ENCODE data around the gene NDUFA3. TPM values are rescaled to one million over a fixed set of nuclear protein-coding genes. Genes with fewer than 3 reads are reported as not detected.

NDUFA3 gene
- total and polyA plus RNA-seq, 2 of the 13 experiments (the other 11 are each of a cell fraction or from before 2014, with no cell fraction given), result 31.6 to 75.4 TPM

GRCh38 chr19:54136864-54137698 lies 34.4 kb downstream of the NDUFA3 start (continued):
- no peak for TF ChIP-seq GLMP (CRISPR knock-in tag; IDR thresholded peaks at IDR 0.05; ENCODE audit: borderline replicate concordance)
- TF ChIP-seq HNRNPL (IDR thresholded peaks at IDR 0.05; ENCODE audit: low read depth, low read length), result 0 out of 2 replicates have a peak, but pooled peaks have one; percentile 24
- TF ChIP-seq ZNF556 (CRISPR knock-in tag; IDR thresholded peaks at IDR 0.05; ENCODE audit: borderline replicate concordance), result no peak
- TF ChIP-seq ZNF558 (CRISPR knock-in tag; IDR thresholded peaks at IDR 0.05; ENCODE audit: borderline replicate concordance), result no peak
- TF ChIP-seq POGZ (CRISPR knock-in tag; IDR thresholded peaks at IDR 0.05), result no peak
- TF ChIP-seq ZNF615 (CRISPR knock-in tag; IDR thresholded peaks at IDR 0.05; ENCODE audit: borderline replicate concordance), result no peak
- TF ChIP-seq ZFP1 (CRISPR knock-in tag; IDR thresholded peaks at IDR 0.05), result no peak; the same call in 1 of the 2 replicates
- TF ChIP-seq ZNF17 (CRISPR knock-in tag; IDR thresholded peaks at IDR 0.05), result no peak
- TF ChIP-seq ZNF331 (CRISPR knock-in tag; IDR thresholded peaks at IDR 0.05), result no peak
- no peak for TF ChIP-seq ZBTB2 (CRISPR knock-in tag; IDR thresholded peaks at IDR 0.05; ENCODE audit: low read depth)
- TF ChIP-seq NFYB (CRISPR knock-in tag; IDR thresholded peaks at IDR 0.05), result peak; percentile 93
- TF ChIP-seq ZXDC (CRISPR knock-in tag; IDR thresholded peaks at IDR 0.05), result no peak
- 0 out of 2 replicates have a peak, but pooled peaks have one; percentile 24 for TF ChIP-seq TARDBP (CRISPR knock-in tag; IDR thresholded peaks at IDR 0.05)
- TF ChIP-seq NPAS2 (CRISPR knock-in tag; IDR thresholded peaks at IDR 0.05; ENCODE audit: borderline replicate concordance), result no peak
- TF ChIP-seq ZNF18 (CRISPR knock-in tag; IDR thresholded peaks at IDR 0.05; ENCODE audit: insufficient replicate concordance), result no peak
- TF ChIP-seq GABPA (IDR thresholded peaks at IDR 0.05; ENCODE audit: low read depth, low read length), result peak; percentile 20; the same call in 1 of the 2 replicates
- peak; percentile 65; the same call in 1 of the 2 replicates for TF ChIP-seq GABPA (CRISPR knock-in tag; IDR thresholded peaks at IDR 0.05; ENCODE audit: low read depth)
- no peak for TF ChIP-seq SOX5 (CRISPR knock-in tag; IDR thresholded peaks at IDR 0.05; ENCODE audit: borderline replicate concordance)
- no peak for TF ChIP-seq GZF1 (CRISPR knock-in tag; IDR thresholded peaks at IDR 0.05)
- TF ChIP-seq RXRA (CRISPR knock-in tag; IDR thresholded peaks at IDR 0.05), result no peak
- peak; percentile 77 for TF ChIP-seq THAP11 (CRISPR knock-in tag; IDR thresholded peaks at IDR 0.05)
- no peak for TF ChIP-seq SMAD1 (CRISPR knock-in tag; IDR thresholded peaks at IDR 0.05; ENCODE audit: borderline replicate concordance, low read depth)
- no peak for TF ChIP-seq MAF1 (CRISPR knock-in tag; IDR thresholded peaks at IDR 0.05; ENCODE audit: borderline replicate concordance)
